Neural progenitor cell (in vitro differentiated cells): ENCODE measurements around the gene NOTCH4. TPM values are rescaled to one million over a fixed set of nuclear protein-coding genes. Genes with fewer than 3 reads are reported as not detected.

Experiments used
- DNase-seq: peaks from one replicate; pipeline ENCODE4 v3.0.0-alpha.2; 2016; ENCODE audit warnings: low spot score
- H2AFZ ChIP-seq: fragments of 200-600 bp; sonication (generic); replicated peaks from 2 replicates; pipeline ENCODE4 v1.6.1; 2016; ENCODE audit warnings: antibody characterized with exemption
- H3F3A ChIP-seq: fragments of 200-600 bp; sonication (generic); 2 replicates; pipeline ENCODE4 v1.6.1; 2016; ENCODE audit warnings: antibody characterized with exemption, low read depth
- H3K27ac ChIP-seq: fragments of 200-600 bp; sonication (generic); 2 replicates; pipeline ENCODE4 v1.5.1; 2016; ENCODE audit warnings: mild to moderate bottlenecking
- H3K27me3 ChIP-seq: fragments of 200-600 bp; sonication (generic); 2 replicates; pipeline ENCODE4 v1.6.1; 2016; ENCODE audit warnings: mild to moderate bottlenecking, moderate library complexity
- H3K36me3 ChIP-seq: fragments of 200-600 bp; sonication (generic); 2 replicates; pipeline ENCODE4 v1.5.1; 2016
- H3K4me1 ChIP-seq: fragments of 200-600 bp; sonication (generic); 2 replicates; pipeline ENCODE4 v1.6.1; 2016; ENCODE audit warnings: mixed run types
- H3K4me2 ChIP-seq: fragments of 200-600 bp; sonication (generic); 2 replicates; pipeline ENCODE4 v1.6.1; 2016
- H3K4me3 ChIP-seq: fragments of 200-600 bp; sonication (generic); 2 replicates; pipeline ENCODE4 v1.5.1; 2016
- H3K79me2 ChIP-seq: fragments of 200-600 bp; sonication (generic); 2 replicates; pipeline ENCODE4 v1.6.1; 2016; ENCODE audit warnings: low read depth
- H3K9ac ChIP-seq: fragments of 200-600 bp; sonication (generic); 2 replicates; pipeline ENCODE4 v1.6.1; 2016
- H3K9me3 ChIP-seq: fragments of 200-600 bp; sonication (generic); 2 replicates; pipeline ENCODE4 v1.5.1; 2016; ENCODE audit warnings: low read depth
- H4K20me1 ChIP-seq: fragments of 200-600 bp; sonication (generic); 2 replicates; pipeline ENCODE4 v1.6.1; 2016; ENCODE audit warnings: low read depth
- H3K27ac Mint-ChIP-seq: 3 replicates; pipeline ENCODE4 v1.8.0; 2021; ENCODE audit warnings: mixed read lengths
- H3K27me3 Mint-ChIP-seq: 2 replicates; pipeline ENCODE4 v1.8.0; 2022; ENCODE audit warnings: low read depth, mild to moderate bottlenecking, inconsistent platforms, moderate library complexity, mixed read lengths; ENCODE audit not compliant: insufficient read depth
- H3K36me3 Mint-ChIP-seq: 3 replicates; pipeline ENCODE4 v1.8.0; 2021; ENCODE audit warnings: mixed read lengths
- H3K4me1 Mint-ChIP-seq: 3 replicates; pipeline ENCODE4 v1.8.0; 2021; ENCODE audit warnings: mixed read lengths
- H3K4me3 Mint-ChIP-seq: 3 replicates; pipeline ENCODE4 v1.8.0; 2021; ENCODE audit warnings: mild to moderate bottlenecking, moderate library complexity, mixed read lengths
- H3K9me3 Mint-ChIP-seq: 3 replicates; pipeline ENCODE4 v1.8.0; 2020; ENCODE audit warnings: mixed read lengths
- EZH2 ChIP-seq: fragments of 200-600 bp; sonication (generic); IDR thresholded peaks from 2 replicates; pipeline ENCODE4 v1.6.1; 2017; ENCODE audit warnings: antibody characterized with exemption, mild to moderate bottlenecking, moderate library complexity
- EZH2phosphoT487 ChIP-seq: fragments of 200-600 bp; sonication (generic); IDR thresholded peaks from 2 replicates; pipeline ENCODE4 v1.6.1; 2017; ENCODE audit warnings: antibody characterized with exemption
- total RNA-seq: library from RNA; depleted of rRNA; stranded (reverse); fragments of >200 nt; gene quantifications from 2 replicates; pipeline ENCODE4 v1.2.3, GENCODE V29; 2015; ENCODE audit warnings: low replicate concordance
- TF ChIP-seq, protein P1 (sequence below): fragments of 200-600 bp; sonication (generic); IDR thresholded peaks from 2 replicates; pipeline ENCODE4 v1.5.1; 2017; ENCODE audit warnings: antibody characterized with exemption, mild to moderate bottlenecking

Gene NOTCH4
- total RNA-seq, 1 donor from 2014 or later = 3.2 TPM

DNA sequence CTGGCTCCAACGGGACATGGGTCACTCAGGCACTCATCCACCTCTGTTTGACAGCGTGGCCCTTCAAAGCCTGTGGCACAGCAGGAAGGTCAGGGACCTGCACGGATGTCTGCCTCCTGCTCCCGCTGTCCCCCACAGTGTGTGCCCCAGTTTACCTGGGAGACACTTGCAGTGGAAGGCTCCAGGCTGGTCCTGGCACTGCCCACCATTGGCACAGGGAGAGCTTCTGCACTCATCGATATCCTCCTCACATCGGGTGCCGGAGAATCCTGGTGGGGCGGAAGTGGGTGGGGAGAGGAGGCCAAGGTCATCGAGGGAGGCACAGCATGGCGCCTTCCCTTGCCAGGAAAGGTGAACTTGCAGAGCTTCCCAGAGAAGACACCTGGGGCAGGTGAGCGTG lies 6.9 kb downstream of the NOTCH4 start:
- Mint-ChIP-seq H3K36me3 (no peaks in the 10 kb centered on the region), H3K4me3 (no peak overlapping the region), H3K27ac (no peak overlapping the region), H3K27me3 (peaks cover 12% of the 10 kb centered on the region), H3K9me3 (no peaks in the 10 kb centered on the region), H3K4me1 (no peaks in the 10 kb centered on the region)
- no peak overlapping the region for H3K4me3 ChIP-seq
- H3K9ac ChIP-seq = no peak overlapping the region
- no peaks in the 10 kb centered on the region for H3K79me2 ChIP-seq
- H3F3A ChIP-seq = no peaks in the 10 kb centered on the region
- H3K4me1 ChIP-seq = no peaks in the 10 kb centered on the region
- no peaks in the 10 kb centered on the region for H3K9me3 ChIP-seq
- TF ChIP-seq EZH2 (no peak), EZH2phosphoT487 (no peak)
- TF ChIP-seq, protein P1, sequence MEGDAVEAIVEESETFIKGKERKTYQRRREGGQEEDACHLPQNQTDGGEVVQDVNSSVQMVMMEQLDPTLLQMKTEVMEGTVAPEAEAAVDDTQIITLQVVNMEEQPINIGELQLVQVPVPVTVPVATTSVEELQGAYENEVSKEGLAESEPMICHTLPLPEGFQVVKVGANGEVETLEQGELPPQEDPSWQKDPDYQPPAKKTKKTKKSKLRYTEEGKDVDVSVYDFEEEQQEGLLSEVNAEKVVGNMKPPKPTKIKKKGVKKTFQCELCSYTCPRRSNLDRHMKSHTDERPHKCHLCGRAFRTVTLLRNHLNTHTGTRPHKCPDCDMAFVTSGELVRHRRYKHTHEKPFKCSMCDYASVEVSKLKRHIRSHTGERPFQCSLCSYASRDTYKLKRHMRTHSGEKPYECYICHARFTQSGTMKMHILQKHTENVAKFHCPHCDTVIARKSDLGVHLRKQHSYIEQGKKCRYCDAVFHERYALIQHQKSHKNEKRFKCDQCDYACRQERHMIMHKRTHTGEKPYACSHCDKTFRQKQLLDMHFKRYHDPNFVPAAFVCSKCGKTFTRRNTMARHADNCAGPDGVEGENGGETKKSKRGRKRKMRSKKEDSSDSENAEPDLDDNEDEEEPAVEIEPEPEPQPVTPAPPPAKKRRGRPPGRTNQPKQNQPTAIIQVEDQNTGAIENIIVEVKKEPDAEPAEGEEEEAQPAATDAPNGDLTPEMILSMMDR = no peak
- DNase-seq = no peak
- no peak overlapping the region for H3K27ac ChIP-seq
- no peaks in the 10 kb centered on the region for H3K36me3 ChIP-seq
- no peaks in the 10 kb centered on the region for H4K20me1 ChIP-seq
- H3K4me2 ChIP-seq = no peak overlapping the region
- no peak overlapping the region for H2AFZ ChIP-seq
- no peaks in the 10 kb centered on the region for H3K27me3 ChIP-seq

DNA sequence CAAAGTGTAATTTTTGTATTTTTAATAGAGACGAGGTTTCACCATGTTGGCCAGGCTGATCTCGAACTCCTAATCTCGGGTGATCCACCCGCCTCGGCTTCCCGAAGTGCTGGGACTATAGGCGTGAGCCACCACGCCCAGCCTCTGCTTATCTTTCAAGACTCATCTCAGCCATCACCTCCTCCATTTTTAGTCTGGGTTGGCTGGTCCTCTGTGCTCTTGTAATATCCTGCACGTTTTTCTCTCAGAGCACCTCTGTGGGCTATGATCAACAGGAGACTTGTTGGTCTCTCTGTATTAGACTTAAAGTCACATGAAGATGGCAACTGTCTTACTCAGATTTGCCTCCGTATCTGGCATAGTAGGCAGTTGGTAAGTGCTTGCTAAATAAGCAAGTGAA lies 7.6 kb downstream of the NOTCH4 start:
- Mint-ChIP-seq H3K4me1 (no peaks in the 10 kb centered on the region), H3K27ac (peak overlapping the region; percentile 46), H3K36me3 (no peaks in the 10 kb centered on the region), H3K9me3 (no peaks in the 10 kb centered on the region), H3K27me3 (peaks cover 12% of the 10 kb centered on the region), H3K4me3 (no peak overlapping the region)
- Histone ChIP-seq H3K4me3 (no peak overlapping the region), H3K9ac (no peak overlapping the region), H3F3A (no peaks in the 10 kb centered on the region), H3K27me3 (no peaks in the 10 kb centered on the region), H3K4me1 (no peaks in the 10 kb centered on the region), H3K4me2 (no peak overlapping the region), H3K79me2 (no peaks in the 10 kb centered on the region), H3K9me3 (no peaks in the 10 kb centered on the region), H3K36me3 (no peaks in the 10 kb centered on the region), H3K27ac (no peak overlapping the region), H4K20me1 (no peaks in the 10 kb centered on the region), H2AFZ (no peak overlapping the region)
- DNase-seq = no peak
- TF ChIP-seq EZH2 = no peak
- TF ChIP-seq, protein P1 = no peak
- no peak for TF ChIP-seq EZH2phosphoT487

DNA sequence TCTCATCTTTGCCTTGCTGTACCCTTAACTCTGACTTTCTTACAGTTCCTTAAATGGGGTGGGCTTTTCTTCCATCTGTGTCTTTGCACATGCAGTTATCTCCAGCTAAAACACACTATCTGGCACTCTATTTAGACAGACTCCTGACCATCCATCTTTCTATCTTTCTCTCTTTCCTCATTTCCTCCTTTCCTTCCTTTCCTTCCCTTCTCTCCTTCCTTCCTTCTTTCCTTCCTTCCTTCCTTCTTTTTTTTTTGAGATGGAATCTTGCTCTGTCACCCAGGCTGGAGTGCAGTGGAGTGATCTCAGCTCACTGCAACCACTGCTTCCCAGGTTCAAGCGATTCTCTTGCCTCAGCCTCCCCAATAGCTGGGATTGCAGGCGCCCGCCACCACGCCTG lies 8.2 kb downstream of the NOTCH4 start:
- no peak overlapping the region for H3K4me3 ChIP-seq
- no peaks in the 10 kb centered on the region for H4K20me1 ChIP-seq
- H3K9ac ChIP-seq = no peak overlapping the region
- peaks cover 12% of the 10 kb centered on the region for H3K27me3 Mint-ChIP-seq
- H3F3A ChIP-seq = no peaks in the 10 kb centered on the region
- no peaks in the 10 kb centered on the region for H3K27me3 ChIP-seq
- TF ChIP-seq, protein P1 = no peak
- TF ChIP-seq EZH2phosphoT487 (no peak), EZH2 (no peak)
- H3K36me3 Mint-ChIP-seq = no peaks in the 10 kb centered on the region
- H3K4me3 Mint-ChIP-seq = no peak overlapping the region
- H3K36me3 ChIP-seq = no peaks in the 10 kb centered on the region
- H3K27ac Mint-ChIP-seq = no peak overlapping the region
- no peak for DNase-seq
- H3K4me2 ChIP-seq = no peak overlapping the region
- no peaks in the 10 kb centered on the region for H3K9me3 Mint-ChIP-seq
- H3K79me2 ChIP-seq = no peaks in the 10 kb centered on the region
- no peaks in the 10 kb centered on the region for H3K9me3 ChIP-seq
- no peaks in the 10 kb centered on the region for H3K4me1 ChIP-seq
- H3K27ac ChIP-seq = no peak overlapping the region
- no peak overlapping the region for H2AFZ ChIP-seq
- no peaks in the 10 kb centered on the region for H3K4me1 Mint-ChIP-seq

DNA sequence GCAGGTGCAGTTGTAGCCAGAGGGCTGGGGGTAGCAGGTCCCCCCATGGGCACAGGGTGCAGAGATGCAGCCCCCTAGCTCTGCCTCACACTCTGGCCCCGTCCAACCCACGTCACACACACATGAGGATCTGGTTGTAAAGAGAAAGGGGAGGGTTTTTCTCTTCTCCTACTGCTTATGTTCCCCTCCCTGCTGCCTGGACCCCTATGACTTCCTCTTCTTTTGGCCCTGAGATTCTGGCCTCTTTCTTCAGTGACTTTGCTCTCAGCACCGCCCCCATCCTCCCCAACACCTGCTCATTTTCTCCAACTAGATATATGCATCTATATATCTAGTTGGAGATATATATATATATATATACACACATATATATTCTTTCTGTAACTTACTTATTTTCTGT lies 9.7 kb downstream of the NOTCH4 start:
- no peak overlapping the region for H3K4me3 Mint-ChIP-seq
- H3K27ac ChIP-seq = no peak overlapping the region
- H3K9ac ChIP-seq = no peak overlapping the region
- H3K4me3 ChIP-seq = no peak overlapping the region
- no peaks in the 10 kb centered on the region for H3K9me3 ChIP-seq
- no peak overlapping the region for H3K4me2 ChIP-seq
- H3K36me3 Mint-ChIP-seq = no peaks in the 10 kb centered on the region
- H3K36me3 ChIP-seq = no peaks in the 10 kb centered on the region
- no peaks in the 10 kb centered on the region for H3K9me3 Mint-ChIP-seq
- TF ChIP-seq EZH2 (no peak), EZH2phosphoT487 (no peak)
- TF ChIP-seq, protein P1 = no peak
- peaks cover 14% of the 10 kb centered on the region for H3K27me3 Mint-ChIP-seq
- no peaks in the 10 kb centered on the region for H4K20me1 ChIP-seq
- no peaks in the 10 kb centered on the region for H3K27me3 ChIP-seq
- H3K79me2 ChIP-seq = no peaks in the 10 kb centered on the region
- H3K4me1 Mint-ChIP-seq = no peaks in the 10 kb centered on the region
- H2AFZ ChIP-seq = no peak overlapping the region
- no peak for DNase-seq
- H3K4me1 ChIP-seq = no peaks in the 10 kb centered on the region
- no peaks in the 10 kb centered on the region for H3F3A ChIP-seq
- no peak overlapping the region for H3K27ac Mint-ChIP-seq
